UCSD-AML1 (cell line): ENCODE measurements around the gene OR52H1.

Experiments used
- DNase-seq: peaks from one replicate; lab custom pipeline; 2025; ENCODE audit not compliant: unreplicated experiment; lab: John Stamatoyannopoulos, UW

The OR52H1 gene

DNA sequence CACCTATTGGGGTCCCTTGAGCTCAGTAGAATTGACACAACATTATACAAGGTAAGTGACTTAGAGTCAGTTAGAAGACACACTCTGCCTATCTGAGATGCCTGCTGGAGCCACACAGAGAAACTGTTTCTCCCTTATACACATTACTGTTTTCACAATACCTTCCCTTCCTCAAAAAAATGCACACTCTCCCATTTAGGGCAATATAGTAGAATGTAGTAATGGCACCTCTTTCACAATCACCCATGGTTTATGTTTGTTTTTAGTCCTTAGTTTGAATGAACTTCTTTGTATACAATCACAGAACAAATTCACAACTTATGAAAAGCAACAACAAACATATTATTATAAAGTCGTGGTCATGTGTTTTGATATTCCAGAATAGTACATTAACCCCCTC lies 14.3 kb downstream of the OR52H1 start:
- no peak for DNase-seq

DNA sequence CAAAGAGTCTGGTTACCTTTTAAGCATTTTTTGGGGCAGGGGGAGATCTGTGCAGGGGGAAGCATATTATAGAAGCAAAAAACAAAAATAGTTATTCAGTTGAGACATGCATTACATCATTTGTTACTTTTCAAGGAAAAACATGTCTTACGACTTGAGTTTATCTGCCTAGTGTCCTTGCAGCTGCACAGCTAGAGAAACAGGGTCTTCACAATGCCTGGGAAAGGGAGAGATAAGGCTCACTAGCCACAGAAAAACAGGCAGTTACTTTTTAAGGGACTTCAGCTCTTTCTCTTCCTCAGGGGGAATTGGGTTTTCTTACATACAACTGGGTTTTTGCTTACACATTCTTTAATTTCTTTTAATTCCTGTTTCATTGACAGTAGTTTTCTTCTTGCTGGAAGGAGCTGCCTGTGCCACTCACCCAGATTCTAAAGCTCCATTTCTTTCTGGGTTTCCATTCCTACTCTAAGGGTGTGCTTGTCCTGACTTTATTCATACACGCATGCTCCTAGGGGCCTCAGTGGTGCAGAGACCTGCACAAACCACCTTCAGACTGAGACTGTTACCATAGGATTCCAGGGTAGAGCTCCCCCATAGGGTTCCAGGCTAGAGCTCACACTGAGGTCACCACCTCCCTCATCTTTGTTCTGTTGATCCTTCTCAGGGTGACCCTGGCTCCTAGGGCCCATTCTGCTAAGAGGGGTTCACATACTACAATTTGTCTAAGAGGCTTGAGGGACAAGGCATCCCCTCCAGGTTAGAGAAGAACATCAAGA lies 17.1 kb downstream of the OR52H1 start:
- no peak for DNase-seq

DNA sequence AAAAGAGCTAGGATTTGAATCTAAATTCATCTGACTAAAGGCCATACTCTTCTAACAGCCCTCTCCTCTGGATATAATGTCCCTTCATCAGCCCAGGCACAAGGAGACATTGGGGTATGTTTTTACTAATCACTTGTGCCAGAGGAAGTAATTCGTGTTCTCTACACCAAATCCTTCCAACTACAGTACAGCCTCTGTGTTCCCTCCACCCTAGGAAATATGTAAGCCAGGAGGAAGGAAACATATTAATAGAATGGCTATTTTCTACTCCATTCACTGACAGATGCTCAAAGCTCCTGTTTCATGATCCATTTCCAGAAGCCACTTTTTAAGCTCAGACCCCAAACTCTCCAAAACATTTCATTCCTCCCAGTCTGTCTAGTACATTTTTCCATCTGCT lies 19.8 kb downstream of the OR52H1 start:
- DNase-seq, result no peak

DNA sequence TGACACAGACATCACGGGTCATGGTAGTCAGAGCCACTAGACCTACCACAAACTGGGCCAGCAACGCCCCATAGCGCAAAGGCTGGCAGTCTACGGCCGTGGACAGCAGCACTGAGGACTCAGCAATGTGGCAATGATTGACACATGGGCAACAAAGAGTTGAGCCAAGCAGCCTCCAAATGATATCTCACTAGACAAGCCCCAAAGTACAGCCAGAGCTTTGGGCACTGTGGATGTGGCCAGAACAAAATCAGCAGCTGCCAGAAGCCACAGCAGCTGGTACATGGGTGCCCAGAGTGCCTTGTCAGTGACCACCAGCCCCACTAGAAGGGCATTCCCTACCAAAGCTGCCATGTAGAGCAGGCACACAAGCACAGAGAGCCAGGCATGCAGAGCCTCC lies 20.6 kb downstream of the OR52H1 start:
- DNase-seq, result no peak

DNA sequence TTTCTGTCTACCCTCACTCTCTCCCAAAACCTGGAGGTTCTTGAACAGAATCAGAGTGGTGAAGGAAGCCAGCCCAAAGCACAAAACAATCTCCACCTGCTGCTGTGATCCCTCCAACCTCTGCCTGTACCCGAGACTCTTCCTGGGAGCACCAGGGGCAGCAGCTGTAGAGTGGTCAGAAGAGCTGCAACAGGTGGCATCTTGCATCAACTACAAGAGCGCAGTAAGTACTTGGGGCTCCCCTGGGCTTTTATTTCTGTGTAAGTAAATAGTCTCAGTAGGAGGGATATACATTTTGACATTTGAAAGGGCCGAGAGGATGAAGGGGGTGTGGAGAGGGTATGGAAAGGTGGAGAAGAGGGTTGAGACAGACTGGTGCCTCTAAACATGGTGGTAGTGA lies 23.6 kb downstream of the OR52H1 start:
- DNase-seq, result no peak

DNA sequence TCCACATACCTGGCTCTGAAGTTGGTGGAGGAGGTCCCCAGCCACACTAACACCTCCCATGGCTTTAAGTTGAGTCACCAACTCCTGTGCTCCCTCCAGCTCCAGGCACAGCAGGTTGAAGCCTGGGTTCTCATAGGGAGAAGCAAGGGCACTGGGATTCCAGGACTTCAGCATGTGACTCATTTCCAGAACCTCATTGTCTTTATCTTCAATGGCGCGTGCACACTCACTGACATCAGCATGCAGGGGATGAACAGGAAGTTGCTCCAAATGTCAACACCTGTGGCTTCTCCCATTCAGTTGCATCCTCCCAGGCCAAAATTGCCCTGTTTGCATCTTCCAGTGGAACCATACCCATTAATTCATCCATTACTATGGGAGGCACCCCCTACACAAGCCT lies 26.0 kb downstream of the OR52H1 start:
- no peak for DNase-seq

DNA sequence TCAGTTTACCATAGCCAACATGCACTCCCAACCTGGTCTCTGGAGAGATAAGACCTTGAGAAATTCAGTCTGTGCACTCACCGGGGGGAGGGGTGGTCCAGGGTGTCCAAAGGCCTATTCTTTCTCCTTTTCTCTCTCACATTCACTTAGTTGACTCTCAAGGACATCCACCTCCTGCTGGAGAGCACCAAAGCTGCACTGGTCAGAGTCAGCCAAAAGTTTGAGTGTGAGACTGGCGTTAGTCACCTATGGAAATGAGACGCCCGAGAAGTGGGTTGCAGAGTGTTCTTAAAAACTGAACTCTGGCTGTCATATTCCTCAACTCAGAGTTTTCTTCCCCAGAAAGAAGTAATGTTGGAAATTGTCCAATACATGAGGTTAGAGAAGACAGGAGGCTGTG lies 26.8 kb downstream of the OR52H1 start:
- no peak for DNase-seq

DNA sequence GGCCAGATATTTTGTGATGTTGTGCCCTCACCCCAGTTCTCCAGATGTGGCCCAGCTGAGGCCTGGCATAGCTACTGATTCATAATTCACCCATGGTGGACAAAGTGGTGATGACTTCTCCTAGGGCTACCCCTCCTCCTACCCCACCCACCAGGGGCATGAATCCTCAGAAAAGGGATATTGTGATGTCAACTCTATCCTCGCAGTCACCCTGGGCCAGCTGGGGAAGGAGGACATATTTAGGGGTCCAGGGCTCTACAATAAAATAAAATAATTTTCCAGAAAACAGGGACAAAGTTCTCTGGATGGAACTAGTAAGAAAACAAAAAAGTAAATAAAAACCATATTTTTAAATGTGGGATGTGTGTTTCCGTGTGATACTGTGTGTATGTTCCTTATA lies 31.7 kb downstream of the OR52H1 start, which contains the start of gene UBQLNL:
Gene UBQLNL, minus strand, starts transcription at position 101 of the 400 bp plus-strand sequence. CDS start 258 bp downstream, outside the sequence.
- no peak for DNase-seq

DNA sequence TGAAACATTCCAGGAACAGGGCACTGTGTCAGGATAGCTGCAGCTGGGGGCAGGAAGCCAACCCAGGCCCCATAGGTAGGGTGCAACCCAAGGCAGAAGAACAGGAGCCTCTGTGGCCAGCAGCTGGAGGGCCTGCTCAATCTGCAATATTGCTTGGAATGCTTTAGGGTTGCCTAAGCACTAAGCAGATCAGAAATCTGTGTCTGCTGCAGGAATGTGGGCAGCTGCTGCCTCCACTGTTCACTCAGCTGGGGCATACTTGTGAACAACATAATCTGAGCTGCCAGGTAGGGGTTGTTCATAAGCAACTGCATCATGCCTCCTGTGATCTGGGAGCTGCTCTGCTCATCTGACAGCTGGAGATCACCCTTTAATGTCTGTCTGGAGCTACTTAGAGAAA lies 33.5 kb downstream of the OR52H1 start:
- no peak for DNase-seq

DNA sequence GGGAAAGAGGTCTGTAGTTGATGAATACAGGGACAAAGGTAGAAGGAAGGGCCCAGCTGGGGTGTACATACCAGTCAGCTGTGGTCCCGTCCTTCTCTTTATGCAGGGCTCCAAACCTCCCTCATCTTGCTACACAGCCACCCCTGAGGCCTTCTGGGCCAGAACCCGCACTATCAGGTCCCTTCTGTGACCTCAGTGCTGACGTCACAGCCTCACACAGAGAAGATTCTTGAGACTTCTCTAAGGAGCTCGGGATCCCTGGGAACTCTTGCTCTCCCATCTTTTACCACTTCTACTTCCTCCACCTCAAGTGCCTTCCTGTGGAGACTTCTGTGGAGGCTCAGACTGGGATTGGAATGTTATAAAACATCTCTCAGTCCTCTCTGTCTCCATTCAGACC lies 38.5 kb downstream of the OR52H1 start, which contains the start of gene UBQLN3:
Gene UBQLN3, minus strand, starts transcription at position 155 of the 400 bp plus-strand sequence. CDS start 399 bp downstream, outside the sequence.
- no peak for DNase-seq

DNA sequence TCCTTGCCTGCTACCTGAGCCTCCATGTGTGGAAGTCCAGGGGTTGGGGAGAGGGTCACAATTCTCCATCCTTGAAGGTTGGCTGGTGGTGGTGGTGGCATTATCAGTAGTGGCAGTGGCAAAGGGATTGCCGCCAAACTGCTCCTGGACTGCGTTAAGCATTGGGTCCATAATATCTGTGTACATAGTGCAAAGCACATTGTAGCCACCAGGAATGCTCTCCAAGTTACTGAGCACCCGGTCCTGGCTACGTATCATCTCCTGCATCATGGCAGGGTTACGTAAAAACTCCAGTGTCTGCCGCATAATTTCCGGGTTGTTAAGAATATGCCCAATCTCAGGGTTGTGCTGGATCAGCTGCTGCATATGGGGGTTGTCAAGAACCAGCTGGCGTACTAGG lies 39.7 kb downstream of the OR52H1 start:
- DNase-seq, result no peak

DNA sequence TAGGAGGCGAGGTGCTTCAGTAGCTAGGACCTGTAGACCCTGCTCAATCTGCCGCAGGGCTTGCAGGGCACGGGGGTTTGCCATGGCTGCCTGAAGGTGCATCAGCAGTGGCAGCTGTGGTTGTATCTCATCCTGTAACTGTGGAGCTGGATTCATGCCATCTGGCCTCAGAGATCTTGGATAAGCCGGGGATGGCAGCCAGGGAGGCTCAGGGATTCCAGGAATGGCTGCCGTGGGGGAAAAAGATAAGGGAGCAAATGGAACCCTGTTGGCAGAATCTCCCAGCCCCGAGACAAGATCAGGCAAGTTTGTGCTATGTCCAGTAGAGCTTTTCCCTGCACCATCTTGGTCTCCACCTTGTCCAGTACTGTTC lies 40.4 kb downstream of the OR52H1 start:
- no peak for DNase-seq

DNA sequence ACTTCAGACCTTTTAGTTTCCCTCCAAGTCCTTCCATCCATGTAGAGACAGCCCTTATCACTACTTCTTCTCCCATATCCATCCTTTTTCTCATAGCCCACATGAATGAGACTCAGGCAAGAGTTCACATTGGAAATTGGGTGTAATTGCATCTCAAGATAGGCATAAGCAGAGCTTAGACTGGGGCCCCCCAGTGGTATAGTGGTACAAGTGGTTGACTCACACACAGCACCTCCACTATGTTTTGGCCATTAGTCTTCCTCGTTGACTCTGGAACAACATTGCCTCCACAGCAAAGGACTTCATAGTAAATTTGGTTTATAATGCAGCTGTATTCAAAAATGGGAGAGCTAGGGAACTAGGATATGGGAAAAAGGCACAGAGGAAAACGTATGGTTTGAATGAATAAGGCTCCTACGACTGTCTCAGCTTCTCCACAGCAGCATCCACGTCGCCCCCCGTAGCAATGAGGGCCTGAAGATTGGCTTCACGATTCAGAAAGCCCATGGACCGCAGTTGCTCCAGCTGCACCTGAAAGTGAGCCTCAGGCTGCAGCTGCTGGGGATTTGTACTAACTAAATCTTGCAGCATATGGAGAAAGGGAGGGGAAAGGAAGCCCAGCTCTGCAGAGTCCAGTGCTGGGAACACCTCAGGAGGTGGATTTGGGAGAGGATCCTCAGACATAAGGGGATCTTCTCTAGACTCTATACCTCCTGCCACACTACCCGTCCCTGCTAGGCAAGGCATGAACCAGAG lies 41.0 kb downstream of the OR52H1 start:
- no peak for DNase-seq

DNA sequence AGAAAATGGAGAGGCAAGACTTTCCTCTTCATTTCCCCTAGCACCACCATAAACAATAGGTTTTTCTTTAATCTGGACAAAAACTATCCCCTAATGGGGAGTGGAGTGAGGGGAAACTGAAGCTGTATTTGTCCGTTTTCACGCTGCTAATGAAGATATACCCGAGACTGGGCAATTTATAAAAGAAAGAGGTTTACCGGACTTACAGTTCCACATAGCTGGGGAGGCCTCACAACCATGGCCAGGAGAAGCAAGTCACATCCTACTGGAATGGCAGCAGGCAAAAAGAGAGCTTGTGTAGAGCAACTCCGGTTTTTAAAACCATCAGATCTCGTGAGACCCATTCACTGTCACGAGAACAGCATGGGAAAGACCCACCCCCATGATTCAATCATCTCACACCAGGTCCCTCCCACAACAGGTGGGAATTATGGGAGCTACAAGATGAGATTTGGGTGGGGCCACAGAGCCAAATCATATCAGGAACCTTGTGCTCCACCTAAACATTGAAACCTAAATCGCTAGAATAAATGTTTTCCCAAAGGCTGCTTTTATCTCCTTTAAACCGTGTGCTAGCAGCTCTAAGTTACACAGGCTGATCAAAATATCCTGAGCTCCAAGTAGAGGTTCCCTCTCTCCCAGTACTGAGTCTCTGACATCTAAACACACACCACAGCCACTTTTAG lies 42.8 kb downstream of the OR52H1 start:
- no peak for DNase-seq

DNA sequence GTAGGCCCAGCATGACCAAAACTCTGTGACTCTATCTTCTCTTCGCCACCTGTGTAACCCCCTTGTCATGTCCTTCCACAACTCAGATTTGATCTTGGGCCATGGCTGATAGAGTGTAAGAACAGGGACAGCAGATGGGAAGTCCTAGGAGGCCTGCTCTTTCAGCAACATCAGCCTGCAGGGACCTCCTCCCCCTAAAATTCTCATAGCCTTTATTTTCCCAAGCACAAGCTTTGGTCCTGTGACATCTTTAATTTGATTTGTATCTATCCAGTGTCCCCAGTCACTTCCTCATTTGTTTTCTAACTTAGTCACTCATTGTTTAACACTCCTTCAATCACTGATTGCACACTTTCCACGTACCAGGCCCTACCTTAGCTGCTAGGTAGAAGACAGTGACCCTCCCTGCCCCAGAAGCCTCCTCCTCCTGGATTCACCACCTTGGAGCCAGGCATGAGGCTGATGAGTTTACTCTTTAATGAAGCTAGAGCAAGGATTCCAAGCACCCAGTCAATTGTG lies 43.9 kb downstream of the OR52H1 start:
- DNase-seq, result no peak

DNA sequence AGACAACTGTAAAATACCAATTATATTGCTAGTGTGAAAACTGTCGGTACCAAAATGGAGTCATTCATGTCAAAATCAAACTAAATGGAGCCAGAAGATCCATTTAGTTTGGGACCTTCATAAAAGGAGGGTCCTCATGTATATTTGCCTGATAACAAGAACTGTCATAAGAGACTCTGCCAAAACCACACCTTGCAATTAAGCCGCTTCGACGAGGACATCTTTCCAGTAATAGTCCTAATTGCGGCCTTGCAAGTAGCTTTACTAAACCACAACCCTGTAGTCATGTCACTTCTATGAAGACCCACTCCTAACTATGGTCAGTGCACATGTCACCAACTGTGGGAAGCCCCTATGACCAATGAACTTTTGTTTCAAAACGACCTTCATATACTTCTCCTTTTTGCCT lies 47.9 kb downstream of the OR52H1 start:
- DNase-seq, result no peak

DNA sequence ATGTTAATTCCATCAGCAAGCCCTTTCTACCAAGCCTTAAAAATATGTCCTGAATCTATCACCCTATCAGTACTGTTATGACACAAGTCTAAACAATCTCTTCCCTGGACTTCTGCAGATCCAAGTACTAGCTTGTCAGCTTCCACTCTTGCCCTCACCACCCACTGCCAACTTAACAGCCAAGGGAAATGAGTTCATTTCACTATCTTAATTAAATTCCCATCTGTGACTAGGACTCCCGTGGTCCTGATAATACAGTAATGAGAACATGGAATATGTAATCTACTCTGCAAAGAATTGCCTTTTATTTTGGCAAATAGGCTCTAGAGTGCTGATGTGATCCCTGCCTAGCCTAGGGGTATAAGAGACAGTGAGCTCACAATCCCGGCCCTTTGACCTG lies 48.7 kb downstream of the OR52H1 start:
- DNase-seq, result no peak
